HepG2 (cell line): ENCODE measurements around the gene ARX. TPM values are rescaled to one million over a fixed set of nuclear protein-coding genes. Genes with fewer than 3 reads are reported as not detected.

Experiments
- ATAC-seq: fragments of 200-7000 bp; cut with Tn5 transposase; 3 replicates; pipeline ENCODE4 v1.9.1; 2020; ENCODE audit warnings: mild to moderate bottlenecking, moderate library complexity
- BruUV-seq: library from RNA; stranded (reverse); fragments of 400-500 nt; replicated peaks from 2 replicates; lab custom pipeline; 2021; lab: Mats Ljungman, UMichigan
- CTCF ChIA-PET: fragments of 300-600 bp; formaldehyde crosslinking; extraction: SDS; loops from one replicate; lab custom pipeline; 2021; ENCODE audit warnings: low total read pairs, inconsistent platforms, low intra/inter-chr PET ratio; lab: Yijun Ruan, JAX
- POLR2A ChIA-PET: fragments of 350-600 bp; sonication (Branson Sonifier 250); formaldehyde crosslinking; loops from one replicate; lab custom pipeline; 2020; ENCODE audit warnings: antibody characterized with exemption, inconsistent platforms; lab: Yijun Ruan, JAX
- DNase-seq: peaks from one replicate; pipeline ENCODE4 v3.0.0-alpha.2; 2015; ENCODE audit warnings: low spot score
- FAIRE-seq: peaks from 3 replicates; lab custom pipeline; 2011; peaks lifted over from hg19 to GRCh38; lab: Jason Lieb, UNC
- H2AFZ ChIP-seq: one replicate; pipeline ENCODE4 v1.6.1; 2011; ENCODE audit warnings: low read length, inconsistent platforms
- H3K27ac ChIP-seq: fragments of 300-600 bp; 3 replicates; pipeline ENCODE4 v1.8.0; 2011; ENCODE audit warnings: mixed run types, mild to moderate bottlenecking, mixed read lengths, low read length, inconsistent platforms; ENCODE audit not compliant: insufficient read depth; ENCODE audit errors: extremely low read length
- H3K27me3 ChIP-seq, 2 experiments: fragments of 200-600 bp in 1 of 2; 2 replicates in 1 of 2; 3 replicates in 1 of 2; pipeline versions ENCODE4 v1.6.0 to v1.8.0; 2011; ENCODE audit warnings: low read length in 2 of 2, mild to moderate bottlenecking in 2 of 2, moderate library complexity in 2 of 2, inconsistent platforms in 1 of 2; ENCODE audit not compliant: insufficient read depth in 2 of 2, control insufficient read depth in 1 of 2
- H3K36me3 ChIP-seq, 2 experiments: fragments of 200-600 bp in 1 of 2; replicated peaks in 1 of 2; 2 replicates in 1 of 2; 3 replicates in 1 of 2; pipeline versions ENCODE4 v1.5.1 to v1.8.0; 2011; ENCODE audit warnings: low read length in 2 of 2, inconsistent platforms in 1 of 2; ENCODE audit not compliant: insufficient read depth in 2 of 2, control insufficient read depth in 1 of 2
- H3K4me1 ChIP-seq: 2 replicates; pipeline ENCODE4 v1.5.1; 2012; ENCODE audit warnings: low read length, inconsistent platforms; ENCODE audit not compliant: insufficient read depth
- H3K4me2 ChIP-seq: 2 replicates; pipeline ENCODE4 v1.6.0; 2011; ENCODE audit warnings: low read depth, low read length, inconsistent platforms
- H3K4me3 ChIP-seq, 3 experiments: fragments of 200-600 bp in 1 of 3; sonication (generic), shearing (Covaris generic) in 1 of 3; replicated peaks in 1 of 3; 2 replicates each; pipeline ENCODE4 v1.5.1; 2011 to 2016; ENCODE audit warnings: low read length in 3 of 3, inconsistent platforms in 2 of 3, low read depth in 2 of 3, mild to moderate bottlenecking in 2 of 3, control low read depth in 1 of 3, mixed read lengths in 1 of 3; ENCODE audit not compliant: insufficient read depth in 1 of 3
- H3K79me2 ChIP-seq: one replicate; pipeline ENCODE4 v1.6.1; 2011; ENCODE audit warnings: low read length, inconsistent platforms; ENCODE audit not compliant: insufficient read depth
- H3K9ac ChIP-seq: 2 replicates; pipeline ENCODE4 v1.6.0; 2011; ENCODE audit warnings: mild to moderate bottlenecking, low read depth, low read length, inconsistent platforms; ENCODE audit not compliant: insufficient read depth
- H3K9me3 ChIP-seq: 2 replicates; pipeline ENCODE4 v1.5.1; 2012; ENCODE audit warnings: mild to moderate bottlenecking, low read length
- H4K20me1 ChIP-seq: 2 replicates; pipeline ENCODE4 v1.6.0; 2011; ENCODE audit warnings: inconsistent platforms, mild to moderate bottlenecking, low read length, moderate library complexity; ENCODE audit not compliant: insufficient read depth
- ARNTL ChIP-seq: sonication (generic); formaldehyde crosslinking; IDR thresholded peaks from 2 replicates; pipeline ENCODE4 v1.4.0; 2020; ENCODE audit warnings: mild to moderate bottlenecking, missing genetic modification reagents
- CSRNP1 ChIP-seq: sonication (generic); formaldehyde crosslinking; IDR thresholded peaks from 2 replicates; pipeline ENCODE4 v1.8.1; 2023; ENCODE audit warnings: mild to moderate bottlenecking, missing genetic modification reagents
- RORA ChIP-seq: sonication (generic); formaldehyde crosslinking; IDR thresholded peaks from 2 replicates; pipeline ENCODE4 v1.5.0; 2020; ENCODE audit warnings: mild to moderate bottlenecking, missing genetic modification reagents, moderate library complexity
- TARDBP ChIP-seq: sonication (generic); formaldehyde crosslinking; IDR thresholded peaks from 2 replicates; pipeline ENCODE4 v1.8.0; 2022; ENCODE audit warnings: mild to moderate bottlenecking, missing genetic modification reagents
- ZKSCAN8 ChIP-seq: IDR thresholded peaks from 2 replicates; pipeline ENCODE4 v1.6.1; 2016; ENCODE audit warnings: borderline replicate concordance, missing genetic modification reagents, missing compliant biosample characterization
- ZNF850 ChIP-seq: sonication (generic); formaldehyde crosslinking; conservative IDR thresholded peaks from 2 replicates; pipeline ENCODE4 v1.9.0; 2021; ENCODE audit warnings: mild to moderate bottlenecking, missing genetic modification reagents
- WGBS: methylation state at CpG from one replicate; pipeline ENCODE4 v1.1.6; 2017; ENCODE audit warnings: low lambda C conversion rate; 5-methylcytosine and 5-hydroxymethylcytosine counted together
- in situ Hi-C: cut with HindIII; loops from 2 replicates; pipeline ENCODE4 v1.10.0; 2017; ENCODE audit warnings: low pct_unique_long_range_greater_than_20kb; ENCODE audit not compliant: extremely low pct_ligation_motif_present
- intact Hi-C: fragments of 100-400 bp; cut with micrococcal nuclease; formaldehyde crosslinking; loops from one replicate; pipeline ENCODE4 v1.10.0; 2022; ENCODE audit not compliant: unreplicated experiment
- polyA plus RNA-seq, 8 experiments: library from polyadenylated mRNA; depleted of rRNA in 3 of 8; stranded (reverse) in 7 of 8; unstranded in 1 of 8; fragments of >200 nt; fragmentation: Illumina TruSeq in 4 of 8; extraction: Trizol in 4 of 8; gene quantifications; 2 replicates each; pipeline versions ENCODE4 v1.2.1 to v1.2.3, GENCODE V29; 2011 to 2016; ENCODE audit warnings: low read depth in 4 of 8, missing spikeins in 1 of 8, mixed read lengths in 1 of 8; ENCODE audit not compliant: insufficient read depth in 1 of 8
- total RNA-seq, 5 experiments: library from RNA; depleted of rRNA; stranded (reverse); fragments of >200 nt; fragmentation: Illumina TruSeq; extraction: Trizol; gene quantifications; 2 replicates each; pipeline ENCODE4 v1.2.3, GENCODE V29; 2016; ENCODE audit warnings: low read depth in 1 of 5
- TF ChIP-seq, protein P1 (sequence below): sonication (generic); formaldehyde crosslinking; IDR thresholded peaks from one replicate; pipeline ENCODE4 v1.5.1; 2020; ENCODE audit warnings: mild to moderate bottlenecking, missing genetic modification reagents; ENCODE audit errors: not compliant biosample characterization

The ARX gene
- total and polyA plus RNA-seq, 2 of the 13 experiments (the other 11 are each of a cell fraction or from before 2014, with no cell fraction given): not detected

GRCh38 chrX:25012433-25012735 is 3.4 kb downstream of the ARX start (continued):
- TF ChIP-seq, protein P1, sequence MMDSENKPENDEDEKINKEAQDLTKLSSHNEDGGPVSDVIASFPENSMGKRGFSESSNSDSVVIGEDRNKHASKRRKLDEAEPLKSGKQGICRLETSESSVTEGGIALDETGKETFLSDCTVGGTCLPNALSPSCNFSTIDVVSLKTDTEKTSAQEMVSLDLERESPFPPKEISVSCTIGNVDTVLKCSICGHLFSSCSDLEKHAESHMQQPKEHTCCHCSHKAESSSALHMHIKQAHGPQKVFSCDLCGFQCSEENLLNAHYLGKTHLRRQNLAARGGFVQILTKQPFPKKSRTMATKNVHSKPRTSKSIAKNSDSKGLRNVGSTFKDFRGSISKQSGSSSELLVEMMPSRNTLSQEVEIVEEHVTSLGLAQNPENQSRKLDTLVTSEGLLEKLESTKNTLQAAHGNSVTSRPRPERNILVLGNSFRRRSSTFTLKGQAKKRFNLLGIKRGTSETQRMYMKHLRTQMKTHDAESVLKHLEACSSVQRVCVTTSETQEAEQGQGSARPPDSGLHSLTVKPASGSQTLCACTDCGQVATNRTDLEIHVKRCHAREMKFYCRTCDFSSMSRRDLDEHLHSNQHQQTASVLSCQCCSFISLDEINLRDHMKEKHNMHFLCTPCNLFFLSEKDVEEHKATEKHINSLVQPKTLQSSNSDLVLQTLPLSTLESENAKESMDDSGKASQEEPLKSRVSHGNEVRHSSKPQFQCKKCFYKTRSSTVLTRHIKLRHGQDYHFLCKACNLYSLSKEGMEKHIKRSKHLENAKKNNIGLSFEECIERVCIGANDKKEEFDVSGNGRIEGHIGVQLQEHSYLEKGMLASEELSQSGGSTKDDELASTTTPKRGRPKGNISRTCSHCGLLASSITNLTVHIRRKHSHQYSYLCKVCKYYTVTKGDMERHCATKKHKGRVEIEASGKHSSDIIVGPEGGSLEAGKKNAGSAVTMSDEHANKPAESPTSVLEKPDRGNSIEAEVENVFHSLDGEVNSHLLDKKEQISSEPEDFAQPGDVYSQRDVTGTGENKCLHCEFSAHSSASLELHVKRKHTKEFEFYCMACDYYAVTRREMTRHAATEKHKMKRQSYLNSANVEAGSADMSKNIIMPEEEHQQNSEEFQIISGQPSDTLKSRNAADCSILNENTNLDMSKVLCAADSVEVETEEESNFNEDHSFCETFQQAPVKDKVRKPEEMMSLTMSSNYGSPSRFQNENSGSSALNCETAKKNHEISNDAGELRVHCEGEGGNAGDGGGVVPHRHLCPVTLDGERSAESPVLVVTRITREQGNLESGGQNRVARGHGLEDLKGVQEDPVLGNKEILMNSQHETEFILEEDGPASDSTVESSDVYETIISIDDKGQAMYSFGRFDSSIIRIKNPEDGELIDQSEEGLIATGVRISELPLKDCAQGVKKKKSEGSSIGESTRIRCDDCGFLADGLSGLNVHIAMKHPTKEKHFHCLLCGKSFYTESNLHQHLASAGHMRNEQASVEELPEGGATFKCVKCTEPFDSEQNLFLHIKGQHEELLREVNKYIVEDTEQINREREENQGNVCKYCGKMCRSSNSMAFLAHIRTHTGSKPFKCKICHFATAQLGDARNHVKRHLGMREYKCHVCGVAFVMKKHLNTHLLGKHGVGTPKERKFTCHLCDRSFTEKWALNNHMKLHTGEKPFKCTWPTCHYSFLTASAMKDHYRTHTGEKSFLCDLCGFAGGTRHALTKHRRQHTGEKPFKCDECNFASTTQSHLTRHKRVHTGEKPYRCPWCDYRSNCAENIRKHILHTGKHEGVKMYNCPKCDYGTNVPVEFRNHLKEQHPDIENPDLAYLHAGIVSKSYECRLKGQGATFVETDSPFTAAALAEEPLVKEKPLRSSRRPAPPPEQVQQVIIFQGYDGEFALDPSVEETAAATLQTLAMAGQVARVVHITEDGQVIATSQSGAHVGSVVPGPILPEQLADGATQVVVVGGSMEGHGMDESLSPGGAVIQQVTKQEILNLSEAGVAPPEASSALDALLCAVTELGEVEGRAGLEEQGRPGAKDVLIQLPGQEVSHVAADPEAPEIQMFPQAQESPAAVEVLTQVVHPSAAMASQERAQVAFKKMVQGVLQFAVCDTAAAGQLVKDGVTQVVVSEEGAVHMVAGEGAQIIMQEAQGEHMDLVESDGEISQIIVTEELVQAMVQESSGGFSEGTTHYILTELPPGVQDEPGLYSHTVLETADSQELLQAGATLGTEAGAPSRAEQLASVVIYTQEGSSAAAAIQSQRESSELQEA (CRISPR knock-in tag): no peak
- no peak for TF ChIP-seq ZNF850

GRCh38 chrX:25011589-25012432 is 4.0 kb downstream of the ARX start:
- H3K9ac ChIP-seq: no peak overlapping the region
- no TSS peak for BruUV-seq
- peaks cover 4 to 58% of the 10 kb centered on the region in 2 experiments; a peak in 3 of 5 replicates for H3K27me3 ChIP-seq
- no peaks in the 10 kb centered on the region for H3K79me2 ChIP-seq
- no peak for ATAC-seq
- no peaks in the 10 kb centered on the region for H3K36me3 ChIP-seq
- TF ChIP-seq CSRNP1 (CRISPR knock-in tag) (no peak), ARNTL (CRISPR knock-in tag) (no peak), ZKSCAN8 (CRISPR knock-in tag) (no peak), RORA (CRISPR knock-in tag) (no peak), TARDBP (CRISPR knock-in tag) (no peak)
- intact Hi-C loops (no loop called here), in situ Hi-C loops (no loop called here)
- no peak overlapping the region for H3K4me3 ChIP-seq
- DNase-seq: no peak
- CTCF ChIA-PET: no interaction called here
- H3K27ac ChIP-seq: no peak overlapping the region
- no peak overlapping the region; the same call in 1 of the 2 replicates for H3K4me2 ChIP-seq
- FAIRE-seq: no peak
- no peaks in the 10 kb centered on the region for H3K9me3 ChIP-seq
- no CpG with 5 or more reads among the region's 32 CpGs for WGBS
- no peak overlapping the region for H2AFZ ChIP-seq
- H4K20me1 ChIP-seq: no peaks in the 10 kb centered on the region
- peaks cover 8% of the 10 kb centered on the region; the same call in 1 of the 2 replicates for H3K4me1 ChIP-seq
- POLR2A ChIA-PET: no interaction called here
